ENCODE data around the gene PROZ. TPM values are rescaled to one million over a fixed set of nuclear protein-coding genes. Genes with fewer than 3 reads are reported as not detected.
A peak's percentile ranks its signal among the peaks of the same experiment; 100 is the strongest.

PROZ gene
- total and polyA plus RNA-seq, 4 donors, result not detected

DNA sequence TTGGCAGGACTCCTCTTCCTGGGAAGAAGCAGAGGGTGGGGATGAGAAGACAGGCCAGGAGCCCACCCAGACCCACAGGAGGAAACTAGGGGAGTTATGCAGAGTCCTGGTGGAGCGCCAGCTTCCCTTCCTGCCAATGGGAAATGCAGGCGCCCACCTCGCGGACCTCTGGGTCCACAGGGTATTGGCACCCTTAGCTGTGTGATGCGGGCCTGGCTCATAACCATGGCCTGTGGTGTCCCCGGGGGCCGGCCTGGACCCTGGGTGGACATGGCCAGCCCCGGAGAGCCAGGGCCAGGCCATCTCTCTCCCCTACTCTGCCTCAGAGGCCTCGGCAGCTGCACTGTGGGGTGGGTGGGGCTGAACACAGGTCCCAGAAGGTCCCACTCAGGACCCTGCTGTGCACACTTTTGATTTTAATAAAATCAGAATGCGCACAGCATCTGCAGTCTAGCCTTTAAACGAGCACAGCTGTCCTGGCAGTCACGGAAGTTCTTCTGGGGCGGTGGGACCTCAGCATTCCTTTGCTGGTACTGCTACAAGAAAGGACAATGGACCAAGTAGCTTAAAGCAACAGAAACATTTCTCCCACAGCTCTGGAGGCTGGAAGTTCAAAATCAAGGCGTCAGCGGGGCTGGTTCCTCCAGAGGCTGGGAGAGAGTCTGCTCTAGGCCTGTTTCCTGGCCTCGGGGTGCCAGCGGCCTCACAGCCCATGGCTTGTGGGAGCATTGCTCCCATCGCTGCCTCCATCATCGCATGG, 34.1 kb upstream of the PROZ start:
- peaks cover 0 to 2% (median 2%) of the 10 kb centered on the region in 3 donors for H3K27me3 ChIP-seq (ENCODE audit: control insufficient read depth in 3 of 3, insufficient read depth in 3 of 3, low read length in 2 of 3)
- no peak overlapping the region for H3K9ac ChIP-seq (ENCODE audit: insufficient read depth in 1 of 2, low read length in 2 of 2)
- peaks cover 0 to 3% (median 0%) of the 10 kb centered on the region in 4 donors for H3K36me3 ChIP-seq (ENCODE audit: control insufficient read depth in 4 of 4, insufficient read depth in 4 of 4, low read length in 4 of 4)
- ATAC-seq (ENCODE audit: insufficient read depth, low FRiP score), result no peak
- H3K4me1 ChIP-seq (ENCODE audit: control insufficient read depth in 5 of 5, insufficient read depth in 5 of 5, low read length in 5 of 5), result peaks cover 0 to 25% (median 0%) of the 10 kb centered on the region in 5 donors
- H3K27ac ChIP-seq (ENCODE audit: low read depth in 1 of 2, low read length in 1 of 2), result no peak overlapping the region
- 95 to 96% methylated on average over 19 of the region's 19 CpGs for WGBS, 2 donors
- no peak overlapping the region for H3K4me3 ChIP-seq
- TF ChIP-seq, protein P1, sequence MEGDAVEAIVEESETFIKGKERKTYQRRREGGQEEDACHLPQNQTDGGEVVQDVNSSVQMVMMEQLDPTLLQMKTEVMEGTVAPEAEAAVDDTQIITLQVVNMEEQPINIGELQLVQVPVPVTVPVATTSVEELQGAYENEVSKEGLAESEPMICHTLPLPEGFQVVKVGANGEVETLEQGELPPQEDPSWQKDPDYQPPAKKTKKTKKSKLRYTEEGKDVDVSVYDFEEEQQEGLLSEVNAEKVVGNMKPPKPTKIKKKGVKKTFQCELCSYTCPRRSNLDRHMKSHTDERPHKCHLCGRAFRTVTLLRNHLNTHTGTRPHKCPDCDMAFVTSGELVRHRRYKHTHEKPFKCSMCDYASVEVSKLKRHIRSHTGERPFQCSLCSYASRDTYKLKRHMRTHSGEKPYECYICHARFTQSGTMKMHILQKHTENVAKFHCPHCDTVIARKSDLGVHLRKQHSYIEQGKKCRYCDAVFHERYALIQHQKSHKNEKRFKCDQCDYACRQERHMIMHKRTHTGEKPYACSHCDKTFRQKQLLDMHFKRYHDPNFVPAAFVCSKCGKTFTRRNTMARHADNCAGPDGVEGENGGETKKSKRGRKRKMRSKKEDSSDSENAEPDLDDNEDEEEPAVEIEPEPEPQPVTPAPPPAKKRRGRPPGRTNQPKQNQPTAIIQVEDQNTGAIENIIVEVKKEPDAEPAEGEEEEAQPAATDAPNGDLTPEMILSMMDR (IDR thresholded peaks at IDR 0.05; ENCODE audit: control extremely low read depth, extremely low read depth), result no peak
- DNase-seq, result no peak
- H3K9me3 ChIP-seq (ENCODE audit: control insufficient read depth in 4 of 4, insufficient read depth in 3 of 4, low read length in 3 of 4), result peaks cover 0 to 2% (median 0%) of the 10 kb centered on the region in 4 donors

DNA sequence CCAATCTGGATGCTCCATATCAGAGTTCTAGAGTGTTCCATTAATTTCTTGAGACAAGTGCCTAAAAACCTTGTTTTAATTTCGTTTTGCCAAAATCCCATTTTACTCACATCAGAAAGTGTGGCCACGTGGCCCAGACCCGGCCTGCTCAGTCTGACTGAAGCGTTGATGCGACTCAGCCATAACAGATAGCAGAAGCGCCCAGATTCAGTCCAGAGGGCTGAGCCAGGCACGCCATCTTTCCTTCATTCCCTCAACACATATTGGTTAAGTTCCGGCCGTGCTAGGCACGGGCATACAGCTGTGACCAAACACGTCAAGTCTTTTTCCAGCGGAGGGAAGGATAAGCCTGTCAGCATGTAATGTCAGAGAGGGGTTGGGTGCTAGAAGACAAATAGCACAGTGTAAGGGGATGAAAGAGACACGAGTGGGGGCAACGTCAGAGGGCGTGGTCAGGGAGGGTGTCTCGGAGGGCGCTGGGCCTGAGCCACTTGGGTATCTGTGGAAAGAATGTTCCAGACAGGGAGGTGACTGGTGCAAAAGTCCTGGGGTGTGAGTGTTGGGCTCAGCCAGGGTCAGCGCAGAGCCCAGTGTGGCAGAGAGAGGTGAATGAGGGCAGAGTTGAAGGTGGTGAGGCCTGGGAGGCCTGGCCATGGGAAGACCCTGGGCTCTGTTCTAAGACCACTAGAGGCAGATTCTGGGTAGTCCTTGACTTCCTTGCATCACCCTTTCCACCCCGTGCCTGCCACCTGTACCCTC, 32.8 kb upstream of the PROZ start:
- TF ChIP-seq, protein P1 (IDR thresholded peaks at IDR 0.05; ENCODE audit: control extremely low read depth, extremely low read depth), result no peak
- DNase-seq (peak in 1 of 3 donors; percentile 2), ATAC-seq (ENCODE audit: insufficient read depth, low FRiP score) (no peak)
- no peak overlapping the region for H3K4me3 ChIP-seq
- H3K9me3 ChIP-seq (ENCODE audit: control insufficient read depth in 4 of 4, insufficient read depth in 3 of 4, low read length in 3 of 4), result peaks cover 0 to 10% (median 0%) of the 10 kb centered on the region in 4 donors
- peaks cover 0 to 25% (median 0%) of the 10 kb centered on the region in 5 donors for H3K4me1 ChIP-seq (ENCODE audit: control insufficient read depth in 5 of 5, insufficient read depth in 5 of 5, low read length in 5 of 5)
- H3K36me3 ChIP-seq (ENCODE audit: control insufficient read depth in 4 of 4, insufficient read depth in 4 of 4, low read length in 4 of 4), result peaks cover 0 to 3% (median 1%) of the 10 kb centered on the region in 4 donors
- no peak overlapping the region for H3K9ac ChIP-seq (ENCODE audit: insufficient read depth in 1 of 2, low read length in 2 of 2)
- 89 to 92% methylated on average over 19 of the region's 19 CpGs for WGBS, 2 donors
- H3K27ac ChIP-seq (ENCODE audit: low read depth in 1 of 2, low read length in 1 of 2), result no peak overlapping the region
- no peaks in the 10 kb centered on the region for H3K27me3 ChIP-seq (ENCODE audit: control insufficient read depth in 3 of 3, insufficient read depth in 3 of 3, low read length in 2 of 3)

DNA sequence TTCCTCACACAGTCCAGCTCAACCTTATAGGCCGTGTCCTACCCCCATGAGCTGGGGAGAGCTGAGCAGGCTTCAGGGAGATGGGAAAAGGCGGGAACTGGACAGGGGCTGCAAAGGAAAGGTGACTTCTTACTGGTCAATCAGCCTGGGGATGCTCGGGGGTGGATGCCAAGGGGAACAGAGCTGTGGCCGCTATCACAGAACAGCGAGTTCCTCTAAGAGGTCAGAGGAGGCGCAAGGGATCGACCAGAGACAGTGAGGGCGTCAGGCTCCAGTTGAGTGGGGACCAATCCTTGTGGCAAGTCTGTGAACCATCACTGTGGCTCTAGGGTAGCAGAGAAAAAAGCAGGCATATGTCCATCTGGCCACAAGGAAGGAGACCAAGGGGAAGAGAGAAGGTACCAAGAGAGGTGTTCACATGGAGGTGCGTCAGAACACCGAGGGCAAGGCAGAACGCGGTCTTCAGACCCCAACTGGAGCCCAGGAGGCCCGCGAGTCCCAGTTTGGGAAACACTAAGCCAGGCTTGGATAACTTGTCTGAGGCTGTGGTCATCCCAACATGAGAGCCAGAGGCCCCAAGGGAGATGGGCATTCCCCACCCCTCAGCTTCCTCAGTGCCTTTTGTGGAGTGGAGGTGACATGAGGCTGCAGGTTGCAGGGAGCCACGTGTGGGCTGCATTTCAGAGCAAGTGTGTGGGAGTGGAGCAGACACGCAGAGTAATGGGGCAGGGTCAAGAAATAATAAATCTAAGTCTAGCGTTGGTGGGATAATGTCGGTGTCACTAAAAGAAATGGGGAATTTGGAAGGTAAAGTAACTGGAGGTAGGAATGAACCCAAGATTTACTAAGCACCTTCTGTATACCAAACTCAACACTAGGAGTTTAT, 31.9 kb upstream of the PROZ start:
- H3K4me3 ChIP-seq, result no peak overlapping the region
- no peak overlapping the region for H3K9ac ChIP-seq (ENCODE audit: insufficient read depth in 1 of 2, low read length in 2 of 2)
- ATAC-seq (ENCODE audit: insufficient read depth, low FRiP score) (no peak), DNase-seq (peak in 1 of 3 donors; percentile 7)
- H3K27ac ChIP-seq (ENCODE audit: low read depth in 1 of 2, low read length in 1 of 2), result no peak overlapping the region
- H3K9me3 ChIP-seq (ENCODE audit: control insufficient read depth in 4 of 4, insufficient read depth in 3 of 4, low read length in 3 of 4), result peaks cover 0 to 10% (median 0%) of the 10 kb centered on the region in 4 donors
- peaks cover 0 to 24% (median 0%) of the 10 kb centered on the region in 5 donors for H3K4me1 ChIP-seq (ENCODE audit: control insufficient read depth in 5 of 5, insufficient read depth in 5 of 5, low read length in 5 of 5)
- WGBS, 2 donors, result 88 to 90% methylated on average over 18 of the region's 18 CpGs
- TF ChIP-seq, protein P1 (IDR thresholded peaks at IDR 0.05; ENCODE audit: control extremely low read depth, extremely low read depth), result no peak
- H3K36me3 ChIP-seq (ENCODE audit: control insufficient read depth in 4 of 4, insufficient read depth in 4 of 4, low read length in 4 of 4), result peaks cover 0 to 3% (median 2%) of the 10 kb centered on the region in 4 donors
- H3K27me3 ChIP-seq (ENCODE audit: control insufficient read depth in 3 of 3, insufficient read depth in 3 of 3, low read length in 2 of 3), result no peaks in the 10 kb centered on the region

All from lung (tissue), 12 donors.